ENCODE data around the gene SCAI. TPM values are rescaled to one million over a fixed set of nuclear protein-coding genes. Genes with fewer than 3 reads are reported as not detected.
A peak's percentile ranks its signal among the peaks of the same experiment; 100 is the strongest.

The SCAI gene
- total and polyA plus RNA-seq, 2 of the 4 experiments (the other 2 are of a cell fraction): 3.6 to 14.5 TPM

DNA sequence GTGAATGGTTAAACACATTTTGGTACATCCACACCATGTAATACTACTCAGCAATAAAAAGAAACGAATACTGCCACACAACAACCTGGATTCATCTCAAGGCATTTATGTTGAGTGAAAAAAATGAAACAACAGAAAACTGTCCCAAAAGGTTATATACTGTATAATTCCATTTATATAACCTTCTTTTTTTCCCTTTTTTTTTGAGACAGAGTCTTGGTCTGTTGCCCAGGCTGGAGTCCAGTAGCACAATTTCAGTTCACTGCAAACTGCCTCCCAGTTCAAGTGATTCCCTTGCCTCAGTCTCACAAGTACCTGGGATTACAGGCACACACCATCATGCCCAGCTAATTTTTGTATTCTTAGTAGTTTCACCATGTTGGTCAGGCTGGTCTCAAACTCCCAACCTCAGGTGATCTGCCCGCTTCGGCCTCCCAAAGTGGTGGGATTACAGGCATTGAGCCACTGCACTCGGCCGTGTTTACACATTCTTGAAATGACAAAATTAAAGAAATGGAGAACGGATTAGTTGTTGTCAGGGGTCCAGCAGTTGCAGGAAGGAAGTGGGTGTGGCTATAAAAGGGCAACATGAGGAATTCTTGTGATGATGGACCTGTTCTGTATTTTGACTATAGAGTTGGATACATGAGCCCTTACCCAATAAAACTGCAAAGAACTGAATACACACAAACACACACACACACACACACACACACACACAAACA is 28.9 kb upstream of the SCAI start:
- in situ Hi-C loops (cut with MboI; ENCODE audit: low sequenced_read_pairs): no loop called here
- H3K9me1 ChIP-seq (ENCODE audit: insufficient read depth, low read length): peaks cover 3% of the 10 kb centered on the region; the same call in 1 of the 2 replicates
- H2BK20ac ChIP-seq (ENCODE audit: low read depth, low read length): no peak overlapping the region
- H4K91ac ChIP-seq (ENCODE audit: insufficient read depth, low read depth, low read length): no peak overlapping the region
- ATAC-seq (ENCODE audit: low read depth) (peak; percentile 9; the same call in 1 of the 2 replicates), DNase-seq (no peak)
- H3K23ac ChIP-seq (ENCODE audit: low read depth, low read length): peak overlapping the region; percentile 49; the same call in 1 of the 2 replicates
- H2BK120ac ChIP-seq (ENCODE audit: low read depth, low read length): no peak overlapping the region
- H2BK5ac ChIP-seq (ENCODE audit: low read depth, low read length, poor library complexity, severe bottlenecking): peak overlapping the region; percentile 78
- no peaks in the 10 kb centered on the region for H3K9me3 ChIP-seq (ENCODE audit: control insufficient read depth, insufficient read depth, low read length)
- H4K8ac ChIP-seq (ENCODE audit: low read depth in 2 of 2, low read length in 2 of 2): no peak overlapping the region
- H2AK9ac ChIP-seq (replicated peaks; ENCODE audit: low read depth, low read length, poor library complexity): no peak overlapping the region
- H3K4me1 ChIP-seq (ENCODE audit: control insufficient read depth, insufficient read depth, low read length): peaks cover 14% of the 10 kb centered on the region
- no peak overlapping the region for H3K14ac ChIP-seq (replicated peaks; ENCODE audit: low read depth, low read length)
- dilution Hi-C loops (cut with HindIII; ENCODE audit: low sequenced_read_pairs, unreplicated experiment): no loop called here
- no peak overlapping the region; the same call in 1 of the 2 replicates for H3K4me2 ChIP-seq (ENCODE audit: low read depth, low read length)
- H3K27ac ChIP-seq (ENCODE audit: insufficient read depth, low read length): no peak overlapping the region; the same call in 1 of the 2 replicates
- H3K18ac ChIP-seq (ENCODE audit: low read depth, low read length): no peak overlapping the region
- H3K56ac ChIP-seq (ENCODE audit: extremely low read depth, insufficient read depth, low read length): no peak overlapping the region
- H3K27me3 ChIP-seq (ENCODE audit: control insufficient read depth, insufficient read depth, low read length): no peaks in the 10 kb centered on the region
- H3K79me1 ChIP-seq (ENCODE audit: low read depth in 1 of 2, low read length in 2 of 2): peaks cover 36 to 64% of the 10 kb centered on the region in 2 experiments
- H4K20me1 ChIP-seq (ENCODE audit: insufficient read depth, low read length): peaks cover 13% of the 10 kb centered on the region
- no TSS peak for BruUV-seq (replicated peaks)
- no peak overlapping the region for H4K5ac ChIP-seq (ENCODE audit: low read depth, low read length)
- H3K4me3 ChIP-seq (ENCODE audit: insufficient read depth, low read depth, low read length): no peak overlapping the region
- peak overlapping the region; percentile 33; the same call in 1 of the 2 replicates for H3K4ac ChIP-seq (ENCODE audit: low read depth, low read length)
- no peak overlapping the region for H3K9ac ChIP-seq (ENCODE audit: low read depth, low read length)
- POLR2A ChIA-PET (ENCODE audit: unreplicated experiment): no interaction called here
- H2AK5ac ChIP-seq (ENCODE audit: low read depth, low read length): peak overlapping the region; percentile 83; the same call in 1 of the 2 replicates
- intact Hi-C loops (cut with micrococcal nuclease): no loop called here
- CTCF ChIA-PET: no interaction called here
- H2AFZ ChIP-seq (replicated peaks; ENCODE audit: low read length, poor library complexity): no peak overlapping the region
- peaks cover 2% of the 10 kb centered on the region; the same call in 1 of the 2 replicates for H3K36me3 ChIP-seq (ENCODE audit: control insufficient read depth, insufficient read depth, low read length)
- no peak overlapping the region for H2BK15ac ChIP-seq (ENCODE audit: low read depth, low read length)
- WGBS, 2 experiments (ENCODE audit: extremely low coverage in 2 of 2, insufficient read length in 1 of 2): 20% methylated on average over 3 of the region's 6 CpGs; no CpG with 5 or more reads in 1 of the 2 experiments
- TF ChIP-seq CHD1 (IDR thresholded peaks at IDR 0.05; ENCODE audit: low read depth, low read length) (no peak), MAFK (IDR thresholded peaks at IDR 0.05; ENCODE audit: low read depth, low read length) (no peak), RCOR1 (IDR thresholded peaks at IDR 0.05; ENCODE audit: insufficient replicate concordance, low read length) (no peak), CEBPB (IDR thresholded peaks at IDR 0.05; ENCODE audit: low read depth, low read length) (no peak), RFX5 (IDR thresholded peaks at IDR 0.05; ENCODE audit: low read depth, low read length) (no peak), MAZ (IDR thresholded peaks at IDR 0.05; ENCODE audit: borderline replicate concordance, low read depth, low read length) (no peak), BHLHE40 (IDR thresholded peaks at IDR 0.05; ENCODE audit: low read depth, low read length) (no peak), MXI1 (IDR thresholded peaks at IDR 0.05; ENCODE audit: borderline replicate concordance, low read depth, low read length) (no peak), POLR2A (IDR thresholded peaks at IDR 0.05; ENCODE audit: low read depth, low read length) (no peak), NFE2L2 (IDR thresholded peaks at IDR 0.05; ENCODE audit: low read depth, low read length) (no peak), FOS (IDR thresholded peaks at IDR 0.05; ENCODE audit: low read depth, low read length) (no peak), RAD21 (IDR thresholded peaks at IDR 0.05; ENCODE audit: low read length) (no peak), SMC3 (IDR thresholded peaks at IDR 0.05; ENCODE audit: low read depth, low read length) (no peak)
- TF ChIP-seq, protein P1, sequence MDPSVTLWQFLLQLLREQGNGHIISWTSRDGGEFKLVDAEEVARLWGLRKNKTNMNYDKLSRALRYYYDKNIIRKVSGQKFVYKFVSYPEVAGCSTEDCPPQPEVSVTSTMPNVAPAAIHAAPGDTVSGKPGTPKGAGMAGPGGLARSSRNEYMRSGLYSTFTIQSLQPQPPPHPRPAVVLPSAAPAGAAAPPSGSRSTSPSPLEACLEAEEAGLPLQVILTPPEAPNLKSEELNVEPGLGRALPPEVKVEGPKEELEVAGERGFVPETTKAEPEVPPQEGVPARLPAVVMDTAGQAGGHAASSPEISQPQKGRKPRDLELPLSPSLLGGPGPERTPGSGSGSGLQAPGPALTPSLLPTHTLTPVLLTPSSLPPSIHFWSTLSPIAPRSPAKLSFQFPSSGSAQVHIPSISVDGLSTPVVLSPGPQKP (IDR thresholded peaks at IDR 0.05; ENCODE audit: borderline replicate concordance, low read depth, low read length): no peak
- TF ChIP-seq, protein P2, sequence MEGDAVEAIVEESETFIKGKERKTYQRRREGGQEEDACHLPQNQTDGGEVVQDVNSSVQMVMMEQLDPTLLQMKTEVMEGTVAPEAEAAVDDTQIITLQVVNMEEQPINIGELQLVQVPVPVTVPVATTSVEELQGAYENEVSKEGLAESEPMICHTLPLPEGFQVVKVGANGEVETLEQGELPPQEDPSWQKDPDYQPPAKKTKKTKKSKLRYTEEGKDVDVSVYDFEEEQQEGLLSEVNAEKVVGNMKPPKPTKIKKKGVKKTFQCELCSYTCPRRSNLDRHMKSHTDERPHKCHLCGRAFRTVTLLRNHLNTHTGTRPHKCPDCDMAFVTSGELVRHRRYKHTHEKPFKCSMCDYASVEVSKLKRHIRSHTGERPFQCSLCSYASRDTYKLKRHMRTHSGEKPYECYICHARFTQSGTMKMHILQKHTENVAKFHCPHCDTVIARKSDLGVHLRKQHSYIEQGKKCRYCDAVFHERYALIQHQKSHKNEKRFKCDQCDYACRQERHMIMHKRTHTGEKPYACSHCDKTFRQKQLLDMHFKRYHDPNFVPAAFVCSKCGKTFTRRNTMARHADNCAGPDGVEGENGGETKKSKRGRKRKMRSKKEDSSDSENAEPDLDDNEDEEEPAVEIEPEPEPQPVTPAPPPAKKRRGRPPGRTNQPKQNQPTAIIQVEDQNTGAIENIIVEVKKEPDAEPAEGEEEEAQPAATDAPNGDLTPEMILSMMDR (conservative IDR thresholded peaks at IDR 0.05; ENCODE audit: low read depth, low read length): no peak
